Measurements from ENCODE around the gene FRMD3.

Gene FRMD3

GRCh38 chr9:83424831-83425230 lies 113.4 kb downstream of the FRMD3 start:
- H3K9ac ChIP-seq (ENCODE audit: low read length): no peak overlapping the region
- no peaks in the 10 kb centered on the region for H3K27me3 ChIP-seq (ENCODE audit: control insufficient read depth, insufficient read depth, low read length)
- no peak overlapping the region for H3K4me3 ChIP-seq (ENCODE audit: low read length)
- H3K4me1 ChIP-seq (ENCODE audit: control insufficient read depth, insufficient read depth, low read length): no peaks in the 10 kb centered on the region
- H3K27ac ChIP-seq (ENCODE audit: low read depth, low read length): no peak overlapping the region
- H3K36me3 ChIP-seq (ENCODE audit: control insufficient read depth, insufficient read depth, low read length): no peaks in the 10 kb centered on the region

- Histone ChIP-seq H3K4me1 (ENCODE audit: control insufficient read depth, insufficient read depth, low read length) (no peaks in the 10 kb centered on the region), H3K27ac (ENCODE audit: low read depth, low read length) (no peak overlapping the region), H3K27me3 (ENCODE audit: control insufficient read depth, insufficient read depth, low read length) (no peaks in the 10 kb centered on the region), H3K9ac (ENCODE audit: low read length) (no peak overlapping the region), H3K36me3 (ENCODE audit: control insufficient read depth, insufficient read depth, low read length) (no peaks in the 10 kb centered on the region), H3K4me3 (ENCODE audit: low read length) (no peak overlapping the region)
Observed at GRCh38 chr9:83423815-83424707, 114.1 kb downstream of the FRMD3 start.

- H3K27ac ChIP-seq (ENCODE audit: low read depth, low read length): no peak overlapping the region
- no peaks in the 10 kb centered on the region for H3K27me3 ChIP-seq (ENCODE audit: control insufficient read depth, insufficient read depth, low read length)
- no peak overlapping the region for H3K9ac ChIP-seq (ENCODE audit: low read length)
- no peak overlapping the region for H3K4me3 ChIP-seq (ENCODE audit: low read length)
- no peaks in the 10 kb centered on the region for H3K4me1 ChIP-seq (ENCODE audit: control insufficient read depth, insufficient read depth, low read length)
- H3K36me3 ChIP-seq (ENCODE audit: control insufficient read depth, insufficient read depth, low read length): no peaks in the 10 kb centered on the region
Observed at GRCh38 chr9:83422527-83422926, 115.7 kb downstream of the FRMD3 start.

GRCh38 chr9:83420486-83420885 lies 117.7 kb downstream of the FRMD3 start:
- no peaks in the 10 kb centered on the region for H3K27me3 ChIP-seq (ENCODE audit: control insufficient read depth, insufficient read depth, low read length)
- H3K9ac ChIP-seq (ENCODE audit: low read length): no peak overlapping the region
- H3K36me3 ChIP-seq (ENCODE audit: control insufficient read depth, insufficient read depth, low read length): no peaks in the 10 kb centered on the region
- H3K4me3 ChIP-seq (ENCODE audit: low read length): no peak overlapping the region
- H3K4me1 ChIP-seq (ENCODE audit: control insufficient read depth, insufficient read depth, low read length): no peaks in the 10 kb centered on the region
- no peak overlapping the region for H3K27ac ChIP-seq (ENCODE audit: low read depth, low read length)

- Histone ChIP-seq H3K27ac (ENCODE audit: low read depth, low read length) (no peak overlapping the region), H3K36me3 (ENCODE audit: control insufficient read depth, insufficient read depth, low read length) (no peaks in the 10 kb centered on the region), H3K27me3 (ENCODE audit: control insufficient read depth, insufficient read depth, low read length) (no peaks in the 10 kb centered on the region), H3K4me1 (ENCODE audit: control insufficient read depth, insufficient read depth, low read length) (no peaks in the 10 kb centered on the region), H3K4me3 (ENCODE audit: low read length) (no peak overlapping the region), H3K9ac (ENCODE audit: low read length) (no peak overlapping the region)
Observed at GRCh38 chr9:83419961-83420360, 118.2 kb downstream of the FRMD3 start.

- Histone ChIP-seq H3K9ac (ENCODE audit: low read length) (no peak overlapping the region), H3K4me3 (ENCODE audit: low read length) (no peak overlapping the region), H3K27ac (ENCODE audit: low read depth, low read length) (no peak overlapping the region), H3K36me3 (ENCODE audit: control insufficient read depth, insufficient read depth, low read length) (no peaks in the 10 kb centered on the region), H3K4me1 (ENCODE audit: control insufficient read depth, insufficient read depth, low read length) (no peaks in the 10 kb centered on the region), H3K27me3 (ENCODE audit: control insufficient read depth, insufficient read depth, low read length) (no peaks in the 10 kb centered on the region)
Observed at GRCh38 chr9:83418283-83418682, 119.9 kb downstream of the FRMD3 start.

- no peak overlapping the region for H3K27ac ChIP-seq (ENCODE audit: low read depth, low read length)
- H3K4me1 ChIP-seq (ENCODE audit: control insufficient read depth, insufficient read depth, low read length): no peaks in the 10 kb centered on the region
- no peak overlapping the region for H3K9ac ChIP-seq (ENCODE audit: low read length)
- no peaks in the 10 kb centered on the region for H3K36me3 ChIP-seq (ENCODE audit: control insufficient read depth, insufficient read depth, low read length)
- no peaks in the 10 kb centered on the region for H3K27me3 ChIP-seq (ENCODE audit: control insufficient read depth, insufficient read depth, low read length)
- no peak overlapping the region for H3K4me3 ChIP-seq (ENCODE audit: low read length)
Observed at GRCh38 chr9:83413367-83413766, 124.8 kb downstream of the FRMD3 start.

- Histone ChIP-seq H3K9ac (ENCODE audit: low read length) (no peak overlapping the region), H3K4me1 (ENCODE audit: control insufficient read depth, insufficient read depth, low read length) (no peaks in the 10 kb centered on the region), H3K4me3 (ENCODE audit: low read length) (no peak overlapping the region), H3K36me3 (ENCODE audit: control insufficient read depth, insufficient read depth, low read length) (no peaks in the 10 kb centered on the region), H3K27ac (ENCODE audit: low read depth, low read length) (no peak overlapping the region), H3K27me3 (ENCODE audit: control insufficient read depth, insufficient read depth, low read length) (no peaks in the 10 kb centered on the region)
Observed at GRCh38 chr9:83410701-83411100, 127.5 kb downstream of the FRMD3 start.

- H3K27ac ChIP-seq (ENCODE audit: low read depth, low read length): no peak overlapping the region
- no peak overlapping the region for H3K4me3 ChIP-seq (ENCODE audit: low read length)
- no peak overlapping the region for H3K9ac ChIP-seq (ENCODE audit: low read length)
- no peaks in the 10 kb centered on the region for H3K36me3 ChIP-seq (ENCODE audit: control insufficient read depth, insufficient read depth, low read length)
- H3K27me3 ChIP-seq (ENCODE audit: control insufficient read depth, insufficient read depth, low read length): no peaks in the 10 kb centered on the region
- no peaks in the 10 kb centered on the region for H3K4me1 ChIP-seq (ENCODE audit: control insufficient read depth, insufficient read depth, low read length)
Observed at GRCh38 chr9:83406921-83407320, 131.3 kb downstream of the FRMD3 start.

- Histone ChIP-seq H3K4me3 (ENCODE audit: low read length) (no peak overlapping the region), H3K36me3 (ENCODE audit: control insufficient read depth, insufficient read depth, low read length) (no peaks in the 10 kb centered on the region), H3K27me3 (ENCODE audit: control insufficient read depth, insufficient read depth, low read length) (no peaks in the 10 kb centered on the region), H3K9ac (ENCODE audit: low read length) (no peak overlapping the region), H3K27ac (ENCODE audit: low read depth, low read length) (no peak overlapping the region), H3K4me1 (ENCODE audit: control insufficient read depth, insufficient read depth, low read length) (no peaks in the 10 kb centered on the region)
Observed at GRCh38 chr9:83405759-83406158, 132.4 kb downstream of the FRMD3 start.

GRCh38 chr9:83403527-83404238 lies 134.5 kb downstream of the FRMD3 start:
- Histone ChIP-seq H3K9ac (ENCODE audit: low read length) (no peak overlapping the region), H3K27ac (ENCODE audit: low read depth, low read length) (no peak overlapping the region), H3K36me3 (ENCODE audit: control insufficient read depth, insufficient read depth, low read length) (no peaks in the 10 kb centered on the region), H3K4me3 (ENCODE audit: low read length) (no peak overlapping the region), H3K4me1 (ENCODE audit: control insufficient read depth, insufficient read depth, low read length) (no peaks in the 10 kb centered on the region), H3K27me3 (ENCODE audit: control insufficient read depth, insufficient read depth, low read length) (no peaks in the 10 kb centered on the region)

- Histone ChIP-seq H3K9ac (ENCODE audit: low read length) (no peak overlapping the region), H3K4me1 (ENCODE audit: control insufficient read depth, insufficient read depth, low read length) (no peaks in the 10 kb centered on the region), H3K36me3 (ENCODE audit: control insufficient read depth, insufficient read depth, low read length) (no peaks in the 10 kb centered on the region), H3K27ac (ENCODE audit: low read depth, low read length) (no peak overlapping the region), H3K27me3 (ENCODE audit: control insufficient read depth, insufficient read depth, low read length) (no peaks in the 10 kb centered on the region), H3K4me3 (ENCODE audit: low read length) (no peak overlapping the region)
Observed at GRCh38 chr9:83401328-83401900, 136.8 kb downstream of the FRMD3 start.

Measured in rectal smooth muscle tissue (tissue), 1 donor.